ENCODE results near the gene MAMDC4.
A peak's percentile ranks its signal among the peaks of the same experiment; 100 is the strongest.
"Not testable (repeated sequence)": the region's sequence is repeated elsewhere in the genome, so short reads cannot be mapped to it uniquely, and the experiment has no call there.

The MAMDC4 gene

GRCh38 chr9:136862849-136863622, 10.9 kb downstream of the MAMDC4 start:
- DNase-seq = no peak

GRCh38 chr9:136863623-136864273, 11.6 kb downstream of the MAMDC4 start:
- DNase-seq = no peak

GRCh38 chr9:136865041-136865767, 13.1 kb downstream of the MAMDC4 start:
- DNase-seq = no peak

GRCh38 chr9:136865768-136866103, 13.6 kb downstream of the MAMDC4 start:
- DNase-seq = no peak

GRCh38 chr9:136866898-136867421, 14.8 kb downstream of the MAMDC4 start:
- not testable (repeated sequence) for DNase-seq

- DNase-seq = no peak
Observed at GRCh38 chr9:136867480-136867879, 15.3 kb downstream of the MAMDC4 start.

- no peak for DNase-seq
Observed at GRCh38 chr9:136867917-136868316, 15.8 kb downstream of the MAMDC4 start.

GRCh38 chr9:136868644-136869043, 16.5 kb downstream of the MAMDC4 start:
- DNase-seq = no peak

- DNase-seq = not testable (repeated sequence)
Observed at GRCh38 chr9:136869611-136870010, 17.5 kb downstream of the MAMDC4 start.

GRCh38 chr9:136875155-136875554, 23.0 kb downstream of the MAMDC4 start:
- DNase-seq = no peak

GRCh38 chr9:136876476-136876875, 24.3 kb downstream of the MAMDC4 start:
- no peak for DNase-seq

- DNase-seq = no peak
Observed at GRCh38 chr9:136880651-136881050, 28.5 kb downstream of the MAMDC4 start.

GRCh38 chr9:136881691-136882108, 29.6 kb downstream of the MAMDC4 start:
- DNase-seq = no peak

- no peak for DNase-seq
Observed at GRCh38 chr9:136882109-136882946, 30.2 kb downstream of the MAMDC4 start.

- not testable (repeated sequence) for DNase-seq
Observed at GRCh38 chr9:136882947-136883283, 30.8 kb downstream of the MAMDC4 start.

- DNase-seq = not testable (repeated sequence)
Observed at GRCh38 chr9:136883670-136884069, 31.5 kb downstream of the MAMDC4 start.

- DNase-seq = peak; percentile 99
Observed at GRCh38 chr9:136885950-136886578, 33.9 kb downstream of the MAMDC4 start, which contains the start of gene TRAF2. Gene TRAF2, plus strand, starts transcription at chr9:136886516. Its CDS starts 12,225 bp downstream, at chr9:136898741.

GRCh38 chr9:136886610-136887597, 34.8 kb downstream of the MAMDC4 start:
- no peak for DNase-seq

GRCh38 chr9:136888454-136888853, 36.3 kb downstream of the MAMDC4 start:
- DNase-seq = no peak

GRCh38 chr9:136889858-136890257, 37.7 kb downstream of the MAMDC4 start:
- no peak for DNase-seq

GRCh38 chr9:136890661-136891060, 38.5 kb downstream of the MAMDC4 start:
- DNase-seq = no peak

Data from NCI-H2171 (cell line).